ACC112 (cell line): Measurements from ENCODE around the gene C12orf56.
"Not testable (repeated sequence)": the region's sequence is repeated elsewhere in the genome, so short reads cannot be mapped to it uniquely, and the experiment has no call there.

Experiments used
- H2AFZ ChIP-seq: fragments of 200-600 bp; sonication (generic); one replicate; pipeline ENCODE4 v1.6.0; 2017; ENCODE audit warnings: antibody characterized with exemption, low read length; ENCODE audit not compliant: unreplicated experiment
- H3K27ac ChIP-seq: fragments of 200-600 bp; sonication (generic); 2 replicates; pipeline ENCODE4 v1.5.1; 2014; ENCODE audit warnings: low read depth, mild to moderate bottlenecking, antibody characterized with exemption, low read length, moderate library complexity
- H3K27me3 ChIP-seq: fragments of 200-600 bp; sonication (generic); 2 replicates; pipeline ENCODE4 v1.6.1; 2014; ENCODE audit warnings: mild to moderate bottlenecking, antibody characterized with exemption, low read length, moderate library complexity, mixed read lengths; ENCODE audit not compliant: insufficient read depth
- H3K36me3 ChIP-seq: fragments of 200-600 bp; sonication (generic); 2 replicates; pipeline ENCODE4 v1.6.1; 2016; ENCODE audit warnings: mild to moderate bottlenecking, antibody characterized with exemption, low read length, moderate library complexity, mixed read lengths; ENCODE audit not compliant: insufficient read depth
- H3K4me1 ChIP-seq: fragments of 200-600 bp; sonication (generic); one replicate; pipeline ENCODE4 v1.6.1; 2016; ENCODE audit warnings: low read length, mixed read lengths; ENCODE audit not compliant: insufficient read depth, unreplicated experiment, control insufficient read depth
- H3K4me3 ChIP-seq: fragments of 200-600 bp; sonication (generic); 2 replicates; pipeline ENCODE4 v1.5.1; 2014; ENCODE audit warnings: mild to moderate bottlenecking, low read depth, low read length
- H3K79me2 ChIP-seq: fragments of 200-600 bp; sonication (generic); one replicate; pipeline ENCODE4 v1.6.0; 2016; ENCODE audit warnings: low read length; ENCODE audit not compliant: control insufficient read depth, unreplicated experiment, insufficient read depth

C12orf56 gene

GRCh38 chr12:64385468-64385867 is 5.1 kb downstream of the C12orf56 start:
- no peak overlapping the region for H2AFZ ChIP-seq
- peaks cover 16% of the 10 kb centered on the region for H3K4me1 ChIP-seq
- H3K27me3 ChIP-seq: no peaks in the 10 kb centered on the region
- H3K79me2 ChIP-seq: peaks cover 5% of the 10 kb centered on the region
- no peaks in the 10 kb centered on the region; the same call in 1 of the 2 replicates for H3K36me3 ChIP-seq
- no peak overlapping the region for H3K4me3 ChIP-seq
- H3K27ac ChIP-seq: peak overlapping the region; percentile 61

GRCh38 chr12:64385019-64385418 is 5.5 kb downstream of the C12orf56 start:
- H3K36me3 ChIP-seq: no peaks in the 10 kb centered on the region; the same call in 1 of the 2 replicates
- no peaks in the 10 kb centered on the region for H3K27me3 ChIP-seq
- H3K27ac ChIP-seq: peak overlapping the region; percentile 61
- peaks cover 5% of the 10 kb centered on the region for H3K79me2 ChIP-seq
- peaks cover 16% of the 10 kb centered on the region for H3K4me1 ChIP-seq
- peak overlapping the region; percentile 22; the same call in 1 of the 2 replicates for H3K4me3 ChIP-seq
- H2AFZ ChIP-seq: peak overlapping the region; percentile 40

GRCh38 chr12:64383675-64384074 is 6.9 kb downstream of the C12orf56 start:
- no peak overlapping the region; the same call in 1 of the 2 replicates for H3K27ac ChIP-seq

GRCh38 chr12:64362721-64363305 is 27.7 kb downstream of the C12orf56 start:
- Histone ChIP-seq H2AFZ (no peak overlapping the region), H3K36me3 (no peaks in the 10 kb centered on the region), H3K4me1 (no peaks in the 10 kb centered on the region), H3K4me3 (no peak overlapping the region), H3K27ac (no peak overlapping the region), H3K27me3 (no peaks in the 10 kb centered on the region), H3K79me2 (no peaks in the 10 kb centered on the region)

More at GRCh38 chr12:64383675-64384074, 6.9 kb downstream of the C12orf56 start:
- Histone ChIP-seq H3K4me1 (peaks cover 16% of the 10 kb centered on the region), H3K79me2 (no peaks in the 10 kb centered on the region), H2AFZ (no peak overlapping the region), H3K4me3 (no peak overlapping the region), H3K36me3 (no peaks in the 10 kb centered on the region; the same call in 1 of the 2 replicates), H3K27me3 (no peaks in the 10 kb centered on the region)

GRCh38 chr12:64361173-64361572 is 29.4 kb downstream of the C12orf56 start:
- not testable (repeated sequence) for H3K4me3 ChIP-seq, H2AFZ ChIP-seq, H3K4me1 ChIP-seq, H3K79me2 ChIP-seq, H3K27me3 ChIP-seq, H3K27ac ChIP-seq, H3K36me3 ChIP-seq

GRCh38 chr12:64356209-64356608 is 34.3 kb downstream of the C12orf56 start:
- not testable (repeated sequence) for H3K4me3 ChIP-seq

GRCh38 chr12:64352181-64352580 is 38.4 kb downstream of the C12orf56 start:
- H3K27ac ChIP-seq: no peak overlapping the region
- H3K27me3 ChIP-seq: no peaks in the 10 kb centered on the region
- H3K36me3 ChIP-seq: peaks cover 10% of the 10 kb centered on the region; the same call in 1 of the 2 replicates
- H3K4me1 ChIP-seq: no peaks in the 10 kb centered on the region
- H3K79me2 ChIP-seq: no peaks in the 10 kb centered on the region
- no peak overlapping the region for H2AFZ ChIP-seq
- H3K4me3 ChIP-seq: no peak overlapping the region

More at GRCh38 chr12:64356209-64356608, 34.3 kb downstream of the C12orf56 start:
- H2AFZ ChIP-seq, H3K4me1 ChIP-seq, H3K27me3 ChIP-seq, H3K27ac ChIP-seq, H3K36me3 ChIP-seq, H3K79me2 ChIP-seq: not testable (repeated sequence)

- Histone ChIP-seq H3K27ac (no peak overlapping the region), H3K27me3 (no peaks in the 10 kb centered on the region), H3K36me3 (peaks cover 10% of the 10 kb centered on the region; the same call in 1 of the 2 replicates), H3K79me2 (no peaks in the 10 kb centered on the region), H3K4me3 (no peak overlapping the region), H3K4me1 (no peaks in the 10 kb centered on the region), H2AFZ (no peak overlapping the region)
Observed at GRCh38 chr12:64351265-64351664, 39.3 kb downstream of the C12orf56 start.

- Histone ChIP-seq H3K4me1 (no peaks in the 10 kb centered on the region), H3K27me3 (no peaks in the 10 kb centered on the region), H3K27ac (no peak overlapping the region), H3K36me3 (peaks cover 10% of the 10 kb centered on the region; the same call in 1 of the 2 replicates), H3K4me3 (no peak overlapping the region), H2AFZ (no peak overlapping the region), H3K79me2 (no peaks in the 10 kb centered on the region)
Observed at GRCh38 chr12:64347630-64348029, 42.9 kb downstream of the C12orf56 start.

GRCh38 chr12:64344631-64345030 is 45.9 kb downstream of the C12orf56 start:
- not testable (repeated sequence) for H3K27me3 ChIP-seq, H3K36me3 ChIP-seq, H3K27ac ChIP-seq, H3K79me2 ChIP-seq, H3K4me3 ChIP-seq, H3K4me1 ChIP-seq, H2AFZ ChIP-seq

- not testable (repeated sequence) for H3K4me1 ChIP-seq, H3K36me3 ChIP-seq, H3K4me3 ChIP-seq, H3K27ac ChIP-seq, H3K27me3 ChIP-seq, H2AFZ ChIP-seq, H3K79me2 ChIP-seq
Observed at GRCh38 chr12:64340546-64340945, 50.0 kb downstream of the C12orf56 start.
